Ovary (tissue), 9 donors: ENCODE results near the gene KLHL35. TPM values are rescaled to one million over a fixed set of nuclear protein-coding genes. Genes with fewer than 3 reads are reported as not detected.

Experiments used
- DNase-seq, 5 donors: peaks; one replicate each; pipeline ENCODE4 v3.0.0-alpha.2; 2019 to 2020
- H3K27ac ChIP-seq, 2 donors: fragments of 200-600 bp; one replicate each; pipeline versions ENCODE4 v1.5.1 to v1.8.0; 2019 to 2022
- H3K27me3 ChIP-seq: fragments of 200-600 bp; one replicate; pipeline ENCODE4 v1.8.0; 2022
- H3K36me3 ChIP-seq: fragments of 200-600 bp; sonication (generic); one replicate; pipeline ENCODE4 v1.5.1; 2019
- H3K4me1 ChIP-seq: one replicate; pipeline ENCODE4 v1.8.1; 2013; ENCODE audit warnings: mild to moderate bottlenecking, moderate library complexity; ENCODE audit not compliant: insufficient read depth
- H3K4me3 ChIP-seq: fragments of 200-600 bp; sonication (generic); one replicate; pipeline ENCODE4 v1.5.1; 2017
- H3K9me3 ChIP-seq, 2 donors: fragments of 200-600 bp in 1 of 2; sonication (generic) in 1 of 2; one replicate each; pipeline versions ENCODE4 v1.5.1 to v1.8.1; 2013 to 2019; ENCODE audit warnings: mild to moderate bottlenecking in 1 of 2, moderate library complexity in 1 of 2
- EP300 ChIP-seq: sonication (generic); formaldehyde crosslinking; IDR thresholded peaks from one replicate; pipeline ENCODE4 v1.6.1; 2017; ENCODE audit warnings: antibody characterized with exemption
- POLR2A ChIP-seq: fragments of 450-650 bp; IDR thresholded peaks from one replicate; pipeline ENCODE4 v1.6.1; 2017; ENCODE audit warnings: antibody characterized with exemption, mild to moderate bottlenecking, moderate library complexity
- WGBS, 3 donors: extraction: QIAGEN DNeasy Blood & Tissue Kit in 1 of 3; methylation state at CpG; one replicate each; pipeline versions ENCODE4 v1.1.5 to v1.1.7; 2013 to 2017; 5-methylcytosine and 5-hydroxymethylcytosine counted together
- intact Hi-C, 4 donors: fragments of 100-400 bp; cut with DNase I; formaldehyde crosslinking; loops; one replicate each; pipeline versions ENCODE4 v1.11.0 to v1.15.1; 2022 to 2023
- polyA plus RNA-seq, 2 donors: library from polyadenylated mRNA; stranded (reverse); fragments of 200-250 nt in 1 of 2; fragments of 350-450 nt in 1 of 2; fragmentation: Illumina TruSeq in 1 of 2; extraction: RNeasy Lipid Tissue Mini Kit (QIAGEN cat#74804) in 1 of 2; gene quantifications; one replicate each; pipeline ENCODE4 v1.2.3, GENCODE V29; 2013 to 2014
- total RNA-seq, 7 donors: library from RNA; depleted of rRNA in 2 of 7; stranded (reverse); fragments of >200 nt in 2 of 7; fragmentation: NEBNext Ultra II Directional in 3 of 7; extraction: Animal tissue kit (Norgen Biotek cat#: 25700) in 3 of 7; gene quantifications; one replicate each; pipeline versions ENCODE4 v1.1.0 to v1.2.4, GENCODE V29; 2016 to 2023
- TF ChIP-seq, protein P1 (sequence below), 3 donors: fragments of 450-650 bp in 2 of 3; fragments of 200-600 bp in 1 of 3; IDR thresholded peaks; one replicate each; pipeline versions ENCODE4 v1.5.1 to v1.8.0; 2016 to 2022; ENCODE audit warnings: antibody characterized with exemption in 3 of 3, mild to moderate bottlenecking in 1 of 3
- donor health status: DM: no; HTN: no; CAD: no; lungs with moderate emphysema.
- donor health status: DM: no; HTN: no; CAD: no.
- donor health status: Bipolar disorder and iron deficiency.
- donor health status: DM: yes; HTN: yes; CAD: no.
- donor health status: DM: no; HTN: no; CAD: no.
- donor health status: DM: yes; HTN: yes; CAD: no.

The KLHL35 gene
- total and polyA plus RNA-seq, 9 donors: 0.07 to 1.1 (median 0.34) TPM; not detected in 2

DNA sequence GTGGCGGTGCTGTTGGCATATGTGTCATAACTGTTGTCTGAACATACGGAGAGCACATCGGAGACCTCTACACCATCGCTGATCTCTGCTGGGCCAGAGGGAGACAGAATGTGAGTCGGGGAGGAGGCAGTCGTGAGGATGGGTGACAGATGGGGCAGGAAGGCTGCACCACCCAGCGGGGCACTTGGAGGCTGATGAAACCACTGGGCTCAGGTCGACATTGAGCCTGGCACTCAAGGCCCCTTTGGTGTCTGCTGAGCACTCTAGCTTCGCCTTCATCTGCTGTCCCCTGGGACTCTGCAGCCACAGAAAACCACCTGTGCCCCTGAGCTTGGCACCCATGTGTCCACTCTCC is 2.5 kb upstream of the KLHL35 start:
- intact Hi-C loops: no loop called here
- no peak for TF ChIP-seq EP300
- TF ChIP-seq POLR2A: no peak
- TF ChIP-seq, protein P1, sequence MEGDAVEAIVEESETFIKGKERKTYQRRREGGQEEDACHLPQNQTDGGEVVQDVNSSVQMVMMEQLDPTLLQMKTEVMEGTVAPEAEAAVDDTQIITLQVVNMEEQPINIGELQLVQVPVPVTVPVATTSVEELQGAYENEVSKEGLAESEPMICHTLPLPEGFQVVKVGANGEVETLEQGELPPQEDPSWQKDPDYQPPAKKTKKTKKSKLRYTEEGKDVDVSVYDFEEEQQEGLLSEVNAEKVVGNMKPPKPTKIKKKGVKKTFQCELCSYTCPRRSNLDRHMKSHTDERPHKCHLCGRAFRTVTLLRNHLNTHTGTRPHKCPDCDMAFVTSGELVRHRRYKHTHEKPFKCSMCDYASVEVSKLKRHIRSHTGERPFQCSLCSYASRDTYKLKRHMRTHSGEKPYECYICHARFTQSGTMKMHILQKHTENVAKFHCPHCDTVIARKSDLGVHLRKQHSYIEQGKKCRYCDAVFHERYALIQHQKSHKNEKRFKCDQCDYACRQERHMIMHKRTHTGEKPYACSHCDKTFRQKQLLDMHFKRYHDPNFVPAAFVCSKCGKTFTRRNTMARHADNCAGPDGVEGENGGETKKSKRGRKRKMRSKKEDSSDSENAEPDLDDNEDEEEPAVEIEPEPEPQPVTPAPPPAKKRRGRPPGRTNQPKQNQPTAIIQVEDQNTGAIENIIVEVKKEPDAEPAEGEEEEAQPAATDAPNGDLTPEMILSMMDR (IDR thresholded peaks at IDR 0.05): no peak
- H3K27ac ChIP-seq: no peak overlapping the region
- no peak overlapping the region for H3K4me3 ChIP-seq
- H3K4me1 ChIP-seq: no peaks in the 10 kb centered on the region
- DNase-seq: no peak
- H3K9me3 ChIP-seq: no peaks in the 10 kb centered on the region
- WGBS, 3 donors: 90 to 94% (median 91%) methylated on average over 8 to 9 of the region's 9 CpGs
- H3K36me3 ChIP-seq: no peaks in the 10 kb centered on the region
- peaks cover 2% of the 10 kb centered on the region for H3K27me3 ChIP-seq

DNA sequence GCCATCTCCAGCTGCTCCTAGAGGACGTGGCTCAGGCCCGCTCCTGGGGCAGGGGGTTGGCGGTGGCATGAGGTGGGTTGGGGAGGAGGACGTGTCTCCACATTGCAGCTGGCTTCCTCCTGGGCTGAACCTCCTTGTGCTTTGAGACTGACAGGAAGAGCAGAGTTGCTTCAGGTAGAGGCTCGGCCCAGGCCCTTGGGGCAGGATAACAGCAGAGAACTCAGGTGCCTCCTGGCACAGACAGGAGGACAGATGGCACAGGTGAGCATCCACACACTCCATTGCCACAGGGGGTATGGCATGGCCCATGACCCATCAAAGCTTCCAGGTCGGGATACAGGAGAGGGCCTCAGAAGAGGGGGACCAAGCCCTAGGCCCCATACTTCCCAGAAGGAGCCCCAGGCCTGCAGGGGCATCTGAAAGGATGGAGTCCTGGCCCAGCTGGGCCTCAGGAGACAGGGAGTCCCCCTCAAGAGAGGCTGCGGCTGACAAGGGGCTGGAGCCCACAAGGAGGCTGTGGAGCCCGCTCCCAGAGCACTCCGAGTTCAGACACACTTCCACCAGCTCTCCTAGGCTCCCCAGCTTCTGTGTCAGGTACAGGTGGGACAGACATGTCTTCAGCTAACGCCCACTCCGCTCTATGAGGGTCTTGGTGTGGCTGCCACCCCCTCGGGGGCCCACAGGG is 2.0 kb upstream of the KLHL35 start:
- 86 to 92% (median 91%) methylated on average over 11 to 12 of the region's 12 CpGs for WGBS, 3 donors
- H3K27ac ChIP-seq: no peak overlapping the region

GRCh38 chr11:75434051-75434450 is 1.0 kb upstream of the KLHL35 start:
- H3K9me3 ChIP-seq: no peaks in the 10 kb centered on the region
- TF ChIP-seq EP300 (no peak), POLR2A (no peak)
- TF ChIP-seq, protein P1 (IDR thresholded peaks at IDR 0.05): no peak
- intact Hi-C loops: no loop called here
- peaks cover 5% of the 10 kb centered on the region for H3K27me3 ChIP-seq
- H3K4me3 ChIP-seq: no peak overlapping the region
- no peak overlapping the region for H3K27ac ChIP-seq
- no peaks in the 10 kb centered on the region for H3K36me3 ChIP-seq
- peaks cover 5% of the 10 kb centered on the region for H3K4me1 ChIP-seq
- no peak for DNase-seq
- WGBS, 3 donors: 92 to 97% (median 94%) methylated on average over 4 of the region's 4 CpGs

More for the DNA sequence above, 2.0 kb upstream of the KLHL35 start:
- intact Hi-C loops: no loop called here
- DNase-seq: no peak
- no peaks in the 10 kb centered on the region for H3K9me3 ChIP-seq
- H3K27me3 ChIP-seq: peaks cover 5% of the 10 kb centered on the region
- TF ChIP-seq, protein P1 (IDR thresholded peaks at IDR 0.05): no peak
- no peak for TF ChIP-seq EP300
- no peak for TF ChIP-seq POLR2A
- no peaks in the 10 kb centered on the region for H3K36me3 ChIP-seq
- H3K4me3 ChIP-seq: no peak overlapping the region
- no peaks in the 10 kb centered on the region for H3K4me1 ChIP-seq

DNA sequence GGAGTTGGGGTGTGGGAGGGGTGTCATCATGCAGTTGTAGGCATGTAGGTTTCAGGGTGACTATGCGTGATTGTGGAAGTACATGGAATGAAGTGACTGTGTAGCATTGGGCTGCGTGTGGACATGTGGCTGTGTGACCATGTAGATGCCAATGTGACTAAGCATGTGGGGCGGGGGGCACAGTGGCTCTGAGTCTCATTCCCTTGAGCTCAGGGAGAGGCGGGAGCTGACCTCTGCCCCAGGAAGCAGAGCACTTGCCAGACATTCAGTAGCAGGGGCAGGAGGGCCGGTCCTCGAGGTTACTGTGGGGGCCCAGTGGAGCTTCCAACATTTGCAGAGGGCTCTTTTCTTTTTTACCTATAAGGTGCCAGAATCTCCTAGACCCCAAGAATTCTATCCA is 440 bp upstream of the KLHL35 start:
- intact Hi-C loops: no loop called here
- Histone ChIP-seq H3K27me3 (peaks cover 5% of the 10 kb centered on the region), H3K27ac (no peak overlapping the region), H3K36me3 (no peaks in the 10 kb centered on the region), H3K4me3 (no peak overlapping the region), H3K9me3 (no peaks in the 10 kb centered on the region), H3K4me1 (peaks cover 5% of the 10 kb centered on the region)
- TF ChIP-seq, protein P1 (IDR thresholded peaks at IDR 0.05): no peak
- TF ChIP-seq POLR2A (no peak), EP300 (no peak)
- 78 to 82% (median 79%) methylated on average over 6 of the region's 6 CpGs for WGBS, 3 donors
- DNase-seq: no peak
